ENCODE measurements around the gene CDYL. TPM values are rescaled to one million over a fixed set of nuclear protein-coding genes. Genes with fewer than 3 reads are reported as not detected.
"Not testable (repeated sequence)": the region's sequence is repeated elsewhere in the genome, so short reads cannot be mapped to it uniquely, and the experiment has no call there.

The CDYL gene
- total and polyA plus RNA-seq, 12 donors = 4.1 to 39.9 (median 33.2) TPM

GRCh38 chr6:4864519-4864918 is 88.3 kb downstream of the CDYL start:
- H3K27ac ChIP-seq = no peak overlapping the region
- TF ChIP-seq, protein P1, sequence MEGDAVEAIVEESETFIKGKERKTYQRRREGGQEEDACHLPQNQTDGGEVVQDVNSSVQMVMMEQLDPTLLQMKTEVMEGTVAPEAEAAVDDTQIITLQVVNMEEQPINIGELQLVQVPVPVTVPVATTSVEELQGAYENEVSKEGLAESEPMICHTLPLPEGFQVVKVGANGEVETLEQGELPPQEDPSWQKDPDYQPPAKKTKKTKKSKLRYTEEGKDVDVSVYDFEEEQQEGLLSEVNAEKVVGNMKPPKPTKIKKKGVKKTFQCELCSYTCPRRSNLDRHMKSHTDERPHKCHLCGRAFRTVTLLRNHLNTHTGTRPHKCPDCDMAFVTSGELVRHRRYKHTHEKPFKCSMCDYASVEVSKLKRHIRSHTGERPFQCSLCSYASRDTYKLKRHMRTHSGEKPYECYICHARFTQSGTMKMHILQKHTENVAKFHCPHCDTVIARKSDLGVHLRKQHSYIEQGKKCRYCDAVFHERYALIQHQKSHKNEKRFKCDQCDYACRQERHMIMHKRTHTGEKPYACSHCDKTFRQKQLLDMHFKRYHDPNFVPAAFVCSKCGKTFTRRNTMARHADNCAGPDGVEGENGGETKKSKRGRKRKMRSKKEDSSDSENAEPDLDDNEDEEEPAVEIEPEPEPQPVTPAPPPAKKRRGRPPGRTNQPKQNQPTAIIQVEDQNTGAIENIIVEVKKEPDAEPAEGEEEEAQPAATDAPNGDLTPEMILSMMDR (IDR thresholded peaks at IDR 0.05) = no peak
- peaks cover 0 to 67% (median 34%) of the 10 kb centered on the region in 11 donors for H3K9me3 ChIP-seq
- DNase-seq = no peak
- H3K27me3 ChIP-seq = no peaks in the 10 kb centered on the region
- peaks cover 0 to 8% (median 0%) of the 10 kb centered on the region in 9 donors for H3K36me3 ChIP-seq
- intact Hi-C loops (cut with DNase I) = no loop called here
- H3K4me1 ChIP-seq = peaks cover 0 to 5% (median 0%) of the 10 kb centered on the region in 9 donors
- no peak overlapping the region for H3K4me3 ChIP-seq
- no peak for ATAC-seq
- WGBS, 2 donors = 71 to 78% methylated on average over 3 of the region's 3 CpGs

DNA sequence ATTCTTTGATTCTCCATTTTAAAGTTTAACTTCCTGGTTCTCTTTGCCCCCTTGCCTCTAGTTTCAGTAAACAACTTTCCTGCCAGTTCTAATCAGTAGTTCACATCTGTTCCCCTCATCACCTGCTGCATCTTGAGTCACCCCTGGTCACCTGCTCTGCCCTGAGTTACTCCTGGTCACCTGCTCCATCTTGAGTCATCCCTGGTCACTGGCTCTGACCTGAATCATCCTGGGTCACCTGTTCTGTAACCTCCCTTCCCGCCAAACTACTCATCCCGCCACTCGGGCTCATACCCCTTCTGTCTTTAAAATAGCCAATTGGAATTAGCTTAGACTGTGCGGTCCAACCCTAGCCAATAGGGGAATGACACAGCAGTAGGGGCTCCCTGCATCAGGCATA is 88.8 kb downstream of the CDYL start:
- H3K36me3 ChIP-seq; H3K4me3 ChIP-seq; H3K27ac ChIP-seq; H3K27me3 ChIP-seq; H3K4me1 ChIP-seq; intact Hi-C loops (cut with DNase I); DNase-seq; ATAC-seq: not testable (repeated sequence)
- peaks cover 0 to 70% (median 34%) of the 10 kb centered on the region in 11 donors for H3K9me3 ChIP-seq
- WGBS, 2 donors = 94 to 98% methylated on average over 4 of the region's 4 CpGs

GRCh38 chr6:4870821-4871494 is 94.8 kb downstream of the CDYL start:
- no peaks in the 10 kb centered on the region for H3K27me3 ChIP-seq
- intact Hi-C loops (cut with DNase I) = no loop called here
- no peak overlapping the region for H3K27ac ChIP-seq
- ATAC-seq = no peak
- TF ChIP-seq, protein P1 (IDR thresholded peaks at IDR 0.05) = no peak
- 97 to 99% methylated on average over 3 of the region's 3 CpGs for WGBS, 2 donors
- peaks cover 0 to 17% (median 4%) of the 10 kb centered on the region in 9 donors for H3K4me1 ChIP-seq
- DNase-seq = no peak
- peaks cover 0 to 47% (median 14%) of the 10 kb centered on the region in 11 donors for H3K9me3 ChIP-seq
- no peaks in the 10 kb centered on the region for H3K36me3 ChIP-seq
- no peak overlapping the region for H3K4me3 ChIP-seq

DNA sequence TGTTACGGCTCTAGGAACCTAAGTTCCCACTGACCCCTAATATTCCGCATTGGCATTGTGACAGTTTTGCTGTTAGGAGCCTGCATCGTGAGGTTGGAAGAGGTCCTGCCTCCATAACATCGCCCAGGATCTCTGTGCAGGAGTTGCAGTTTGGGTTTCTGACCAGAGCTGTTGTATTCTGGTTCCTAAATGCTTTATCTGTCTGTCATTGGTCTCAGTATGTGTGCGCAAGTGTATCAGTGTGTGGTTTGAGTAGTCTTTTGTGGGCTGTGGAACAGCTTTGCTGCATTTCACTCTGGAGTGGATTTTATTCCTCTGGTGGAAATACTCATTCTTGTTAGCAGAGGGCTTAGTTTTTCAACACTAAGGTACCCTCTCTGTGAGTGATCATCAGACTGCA is 95.6 kb downstream of the CDYL start:
- TF ChIP-seq, protein P1 (IDR thresholded peaks at IDR 0.05) = no peak
- WGBS, 2 donors = 97% methylated on average over 5 of the region's 5 CpGs
- Histone ChIP-seq H3K9me3 (peaks cover 0 to 39% (median 14%) of the 10 kb centered on the region in 11 donors), H3K4me1 (peaks cover 0 to 24% (median 4%) of the 10 kb centered on the region in 9 donors), H3K27me3 (no peaks in the 10 kb centered on the region), H3K4me3 (no peak overlapping the region), H3K27ac (no peak overlapping the region), H3K36me3 (no peaks in the 10 kb centered on the region)
- no peak for ATAC-seq
- intact Hi-C loops (cut with DNase I) = no loop called here
- no peak for DNase-seq

GRCh38 chr6:4872841-4873240 is 96.6 kb downstream of the CDYL start:
- intact Hi-C loops (cut with DNase I) = no loop called here
- WGBS, 2 donors = 77 to 82% methylated on average over 2 of the region's 2 CpGs
- TF ChIP-seq, protein P1 (IDR thresholded peaks at IDR 0.05) = no peak
- H3K27me3 ChIP-seq = no peaks in the 10 kb centered on the region
- H3K36me3 ChIP-seq = no peaks in the 10 kb centered on the region
- no peak for ATAC-seq
- H3K9me3 ChIP-seq = peaks cover 0 to 29% (median 7%) of the 10 kb centered on the region in 11 donors
- no peak for DNase-seq
- H3K4me3 ChIP-seq = no peak overlapping the region
- H3K4me1 ChIP-seq = peaks cover 0 to 26% (median 5%) of the 10 kb centered on the region in 9 donors
- H3K27ac ChIP-seq = no peak overlapping the region

Measured in heart right ventricle (tissue), 16 donors.